Measurements from ENCODE around the gene SLC1A3.

SLC1A3 gene

GRCh38 chr5:36688722-36689121 is 82.3 kb downstream of the SLC1A3 start:
- Histone ChIP-seq H3K4me1 (ENCODE audit: control insufficient read depth, insufficient read depth, low read length) (peaks cover 15% of the 10 kb centered on the region; the same call in 1 of the 2 replicates), H3K9me3 (ENCODE audit: control insufficient read depth, insufficient read depth, low read depth, low read length) (no peaks in the 10 kb centered on the region), H3K36me3 (ENCODE audit: control insufficient read depth, insufficient read depth, low read length) (peaks cover 5% of the 10 kb centered on the region; the same call in 1 of the 2 replicates), H3K27ac (ENCODE audit: low read depth, low read length) (no peak overlapping the region), H3K9ac (ENCODE audit: low read length) (no peak overlapping the region), H3K27me3 (ENCODE audit: control insufficient read depth, insufficient read depth, low read length) (peaks cover 22% of the 10 kb centered on the region), H3K4me3 (ENCODE audit: low read depth, low read length) (no peak overlapping the region)

GRCh38 chr5:36689225-36689624 is 82.8 kb downstream of the SLC1A3 start:
- H3K4me1 ChIP-seq (ENCODE audit: control insufficient read depth, insufficient read depth, low read length) = peaks cover 15% of the 10 kb centered on the region; the same call in 1 of the 2 replicates
- no peak overlapping the region for H3K9ac ChIP-seq (ENCODE audit: low read length)

GRCh38 chr5:36690041-36690961 is 83.9 kb downstream of the SLC1A3 start:
- Histone ChIP-seq H3K9me3 (ENCODE audit: control insufficient read depth, insufficient read depth, low read depth, low read length) (no peaks in the 10 kb centered on the region), H3K9ac (ENCODE audit: low read length) (peak overlapping the region; percentile 74), H3K4me3 (ENCODE audit: low read depth, low read length) (peak overlapping the region; percentile 72), H3K36me3 (ENCODE audit: control insufficient read depth, insufficient read depth, low read length) (peaks cover 5% of the 10 kb centered on the region; the same call in 1 of the 2 replicates), H3K4me1 (ENCODE audit: control insufficient read depth, insufficient read depth, low read length) (peaks cover 15% of the 10 kb centered on the region; the same call in 1 of the 2 replicates), H3K27me3 (ENCODE audit: control insufficient read depth, insufficient read depth, low read length) (peaks cover 30% of the 10 kb centered on the region), H3K27ac (ENCODE audit: low read depth, low read length) (no peak overlapping the region; the same call in 1 of the 2 replicates)

More at GRCh38 chr5:36689225-36689624, 82.8 kb downstream of the SLC1A3 start:
- Histone ChIP-seq H3K27me3 (ENCODE audit: control insufficient read depth, insufficient read depth, low read length) (peaks cover 27% of the 10 kb centered on the region), H3K9me3 (ENCODE audit: control insufficient read depth, insufficient read depth, low read depth, low read length) (no peaks in the 10 kb centered on the region), H3K27ac (ENCODE audit: low read depth, low read length) (no peak overlapping the region), H3K4me3 (ENCODE audit: low read depth, low read length) (no peak overlapping the region), H3K36me3 (ENCODE audit: control insufficient read depth, insufficient read depth, low read length) (peaks cover 5% of the 10 kb centered on the region; the same call in 1 of the 2 replicates)

- H3K9me3 ChIP-seq (ENCODE audit: control insufficient read depth, insufficient read depth, low read depth, low read length) = no peaks in the 10 kb centered on the region
- H3K4me1 ChIP-seq (ENCODE audit: control insufficient read depth, insufficient read depth, low read length) = peaks cover 15% of the 10 kb centered on the region; the same call in 1 of the 2 replicates
- H3K36me3 ChIP-seq (ENCODE audit: control insufficient read depth, insufficient read depth, low read length) = peaks cover 1% of the 10 kb centered on the region; the same call in 1 of the 2 replicates
- no peak overlapping the region for H3K4me3 ChIP-seq (ENCODE audit: low read depth, low read length)
- peaks cover 30% of the 10 kb centered on the region for H3K27me3 ChIP-seq (ENCODE audit: control insufficient read depth, insufficient read depth, low read length)
- H3K27ac ChIP-seq (ENCODE audit: low read depth, low read length) = no peak overlapping the region
- no peak overlapping the region for H3K9ac ChIP-seq (ENCODE audit: low read length)
Measured at GRCh38 chr5:36691226-36691625, 84.8 kb downstream of the SLC1A3 start.

- no peaks in the 10 kb centered on the region for H3K9me3 ChIP-seq (ENCODE audit: control insufficient read depth, insufficient read depth, low read depth, low read length)
- no peaks in the 10 kb centered on the region for H3K36me3 ChIP-seq (ENCODE audit: control insufficient read depth, insufficient read depth, low read length)
- H3K27ac ChIP-seq (ENCODE audit: low read depth, low read length) = no peak overlapping the region
- H3K4me3 ChIP-seq (ENCODE audit: low read depth, low read length) = no peak overlapping the region
- H3K9ac ChIP-seq (ENCODE audit: low read length) = no peak overlapping the region
- H3K4me1 ChIP-seq (ENCODE audit: control insufficient read depth, insufficient read depth, low read length) = peaks cover 15% of the 10 kb centered on the region; the same call in 1 of the 2 replicates
- peaks cover 30% of the 10 kb centered on the region for H3K27me3 ChIP-seq (ENCODE audit: control insufficient read depth, insufficient read depth, low read length)
Measured at GRCh38 chr5:36691696-36692371, 85.4 kb downstream of the SLC1A3 start.

GRCh38 chr5:36692791-36693763 is 86.7 kb downstream of the SLC1A3 start:
- Histone ChIP-seq H3K27ac (ENCODE audit: low read depth, low read length) (no peak overlapping the region), H3K9me3 (ENCODE audit: control insufficient read depth, insufficient read depth, low read depth, low read length) (no peaks in the 10 kb centered on the region), H3K4me1 (ENCODE audit: control insufficient read depth, insufficient read depth, low read length) (peaks cover 15% of the 10 kb centered on the region; the same call in 1 of the 2 replicates), H3K4me3 (ENCODE audit: low read depth, low read length) (peak overlapping the region; percentile 72), H3K36me3 (ENCODE audit: control insufficient read depth, insufficient read depth, low read length) (no peaks in the 10 kb centered on the region), H3K27me3 (ENCODE audit: control insufficient read depth, insufficient read depth, low read length) (peaks cover 30% of the 10 kb centered on the region), H3K9ac (ENCODE audit: low read length) (peak overlapping the region; percentile 40)

- Histone ChIP-seq H3K27ac (ENCODE audit: low read depth, low read length) (no peak overlapping the region), H3K9ac (ENCODE audit: low read length) (no peak overlapping the region), H3K4me3 (ENCODE audit: low read depth, low read length) (no peak overlapping the region), H3K27me3 (ENCODE audit: control insufficient read depth, insufficient read depth, low read length) (peaks cover 30% of the 10 kb centered on the region), H3K4me1 (ENCODE audit: control insufficient read depth, insufficient read depth, low read length) (peaks cover 11% of the 10 kb centered on the region; the same call in 1 of the 2 replicates), H3K9me3 (ENCODE audit: control insufficient read depth, insufficient read depth, low read depth, low read length) (no peaks in the 10 kb centered on the region), H3K36me3 (ENCODE audit: control insufficient read depth, insufficient read depth, low read length) (no peaks in the 10 kb centered on the region)
Measured at GRCh38 chr5:36694351-36694750, 87.9 kb downstream of the SLC1A3 start.

- Histone ChIP-seq H3K9ac (ENCODE audit: low read length) (no peak overlapping the region), H3K4me1 (ENCODE audit: control insufficient read depth, insufficient read depth, low read length) (peaks cover 4% of the 10 kb centered on the region; the same call in 1 of the 2 replicates), H3K9me3 (ENCODE audit: control insufficient read depth, insufficient read depth, low read depth, low read length) (no peaks in the 10 kb centered on the region), H3K4me3 (ENCODE audit: low read depth, low read length) (no peak overlapping the region), H3K27me3 (ENCODE audit: control insufficient read depth, insufficient read depth, low read length) (peaks cover 30% of the 10 kb centered on the region), H3K27ac (ENCODE audit: low read depth, low read length) (no peak overlapping the region), H3K36me3 (ENCODE audit: control insufficient read depth, insufficient read depth, low read length) (no peaks in the 10 kb centered on the region)
Measured at GRCh38 chr5:36696059-36696673, 89.8 kb downstream of the SLC1A3 start.

GRCh38 chr5:36698031-36698430 is 91.6 kb downstream of the SLC1A3 start:
- Histone ChIP-seq H3K27ac (ENCODE audit: low read depth, low read length) (no peak overlapping the region), H3K9me3 (ENCODE audit: control insufficient read depth, insufficient read depth, low read depth, low read length) (peaks cover 4% of the 10 kb centered on the region; the same call in 1 of the 2 replicates), H3K4me1 (ENCODE audit: control insufficient read depth, insufficient read depth, low read length) (no peaks in the 10 kb centered on the region), H3K27me3 (ENCODE audit: control insufficient read depth, insufficient read depth, low read length) (peaks cover 13% of the 10 kb centered on the region), H3K9ac (ENCODE audit: low read length) (no peak overlapping the region), H3K36me3 (ENCODE audit: control insufficient read depth, insufficient read depth, low read length) (no peaks in the 10 kb centered on the region), H3K4me3 (ENCODE audit: low read depth, low read length) (no peak overlapping the region)
